IPS DF 19.7 (cell line): ENCODE data around the gene VSIR.

ENCODE experiments used
- DNase-seq: peaks from one replicate; pipeline ENCODE4 v3.0.0-alpha.2; 2013; ENCODE audit warnings: low read depth, low spot score

The VSIR gene

DNA sequence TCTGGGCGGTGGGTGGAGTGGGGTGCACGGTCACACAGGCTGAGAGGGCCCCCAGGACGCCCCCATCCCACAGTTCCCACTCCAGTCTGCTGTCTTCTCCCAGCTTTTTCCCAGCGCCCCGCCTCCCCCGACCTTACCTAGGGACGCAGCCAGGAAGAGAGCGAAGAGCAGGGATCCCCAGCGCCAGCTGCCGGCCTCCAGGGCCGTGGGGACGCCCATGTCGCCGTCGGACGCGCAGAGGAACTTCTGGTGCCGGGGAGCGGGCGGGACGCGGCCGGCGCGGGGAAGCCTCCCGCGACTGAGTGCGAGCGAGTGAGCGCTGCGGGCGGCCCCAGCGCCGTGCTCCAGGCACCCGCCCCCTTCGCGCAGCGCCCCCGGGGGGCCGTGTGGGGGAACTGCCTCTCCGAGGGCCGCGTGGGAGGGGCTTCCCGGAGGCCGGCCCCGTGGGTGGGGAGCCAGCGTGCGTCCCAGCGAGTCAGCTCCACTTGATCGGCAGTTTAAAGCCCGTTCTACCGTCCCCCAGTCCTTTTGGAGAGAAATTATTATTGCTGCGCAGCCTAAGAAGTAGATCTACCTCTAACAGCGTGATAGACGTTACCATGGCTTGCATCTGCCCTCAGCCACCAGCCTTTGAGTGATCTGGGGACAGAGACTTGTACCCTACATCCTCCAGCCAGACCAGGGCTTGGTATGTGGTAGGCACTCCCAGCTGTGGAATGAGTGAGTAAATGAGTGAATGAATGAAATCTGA, at the start of gene VSIR:
Gene VSIR (minus strand): TSS at position 300 of the 751 bp plus-strand sequence. CDS start 81 bp downstream, at position 219.
- no peak for DNase-seq

DNA sequence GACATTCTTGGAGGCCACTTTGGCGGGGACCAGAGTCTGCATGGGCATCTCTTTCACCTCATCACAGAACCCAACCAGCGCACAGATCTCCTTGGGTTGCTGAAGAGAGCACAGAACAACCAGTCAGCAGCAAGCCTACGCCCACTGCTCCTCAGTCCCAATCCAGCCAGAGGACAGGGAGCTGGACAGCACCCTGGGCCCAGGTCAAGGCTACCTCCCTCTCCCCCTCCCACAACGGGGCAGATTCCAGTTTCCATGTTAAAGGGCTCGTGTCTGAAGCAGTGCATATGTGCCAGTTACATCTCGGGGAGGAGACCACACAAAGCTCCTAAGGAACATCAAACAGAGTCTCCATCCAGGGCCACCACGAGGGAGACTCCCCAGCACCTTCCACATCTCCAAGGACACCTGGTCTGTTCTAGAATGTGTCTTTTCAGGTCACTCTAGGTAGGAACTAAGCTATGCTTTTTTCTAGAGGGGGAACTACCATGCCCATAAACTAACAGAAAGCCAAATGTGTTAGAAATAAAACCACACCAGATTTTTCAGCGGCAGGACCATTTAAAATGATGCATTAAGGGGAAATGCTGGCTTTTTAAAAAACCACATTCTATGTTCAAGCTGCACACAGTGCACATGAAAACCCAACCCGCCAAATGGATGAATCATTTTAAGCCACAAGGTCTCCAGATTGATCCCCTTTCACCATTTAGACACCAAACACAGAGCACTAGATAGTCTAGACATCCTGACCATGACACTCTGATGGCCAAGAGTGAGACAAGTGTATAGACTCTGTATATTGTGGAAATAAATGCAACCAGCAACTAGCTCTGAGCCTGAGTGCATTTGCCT, 48.8 kb upstream of the VSIR start:
- no peak for DNase-seq

DNA sequence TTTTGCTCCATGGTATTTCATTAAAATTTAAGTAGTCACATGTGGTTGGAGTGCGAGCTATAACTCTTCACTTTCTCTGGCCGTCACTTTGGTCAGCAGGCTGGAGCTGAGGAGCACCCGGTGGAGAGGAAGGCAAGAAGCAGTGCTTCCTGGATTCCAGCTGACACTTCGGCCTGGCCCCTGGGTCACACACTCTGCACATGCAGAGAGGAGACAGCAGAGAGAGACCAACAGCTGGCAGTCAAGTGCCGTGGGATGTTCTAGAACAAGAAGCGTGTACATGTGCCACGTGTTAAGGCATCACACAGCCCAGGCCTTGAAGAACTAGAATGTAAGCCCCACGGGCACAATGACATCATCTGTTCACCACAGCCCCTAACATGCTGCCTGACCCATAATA, 47.6 kb upstream of the VSIR start:
- DNase-seq = no peak

DNA sequence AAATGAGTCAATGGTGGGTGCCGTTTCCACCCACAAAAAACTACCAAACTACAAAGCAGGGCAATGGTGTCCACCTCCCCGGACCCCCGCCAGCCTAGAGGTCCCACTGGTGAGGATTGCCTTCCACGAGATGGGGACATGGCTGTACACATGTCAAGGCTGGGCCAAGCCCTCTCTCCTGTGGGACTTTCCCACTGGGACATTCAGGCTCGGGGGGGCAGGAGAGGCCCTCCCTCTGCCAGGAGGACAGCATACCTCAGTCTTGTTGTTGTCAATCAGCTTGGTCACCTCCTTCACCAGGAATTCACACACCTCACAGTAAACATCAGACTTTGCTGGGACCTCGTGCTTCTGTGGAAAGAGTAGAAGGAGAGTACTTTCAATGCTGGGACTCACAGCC, 46.7 kb upstream of the VSIR start:
- DNase-seq = no peak

DNA sequence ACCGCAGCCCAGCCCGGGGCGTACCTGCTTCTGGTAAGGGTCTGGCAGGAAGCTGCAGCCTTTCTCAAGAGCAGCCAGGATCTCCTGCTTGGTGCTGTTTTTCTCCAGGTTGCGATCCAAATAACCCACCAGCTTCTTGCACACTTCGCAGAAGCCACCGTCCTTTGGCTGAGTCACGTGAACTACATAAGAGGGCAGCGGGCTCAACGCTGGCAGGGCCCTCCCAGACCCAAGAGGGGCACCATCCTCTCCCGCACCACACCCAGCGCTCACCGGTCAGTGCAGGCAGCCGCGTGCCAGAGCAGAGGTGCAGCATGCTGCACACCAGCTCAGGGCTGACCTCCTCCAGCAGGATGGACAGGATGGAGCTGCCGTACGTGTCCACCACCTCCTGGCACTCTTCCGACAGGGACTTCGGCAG, 46.1 kb upstream of the VSIR start:
- DNase-seq = no peak

DNA sequence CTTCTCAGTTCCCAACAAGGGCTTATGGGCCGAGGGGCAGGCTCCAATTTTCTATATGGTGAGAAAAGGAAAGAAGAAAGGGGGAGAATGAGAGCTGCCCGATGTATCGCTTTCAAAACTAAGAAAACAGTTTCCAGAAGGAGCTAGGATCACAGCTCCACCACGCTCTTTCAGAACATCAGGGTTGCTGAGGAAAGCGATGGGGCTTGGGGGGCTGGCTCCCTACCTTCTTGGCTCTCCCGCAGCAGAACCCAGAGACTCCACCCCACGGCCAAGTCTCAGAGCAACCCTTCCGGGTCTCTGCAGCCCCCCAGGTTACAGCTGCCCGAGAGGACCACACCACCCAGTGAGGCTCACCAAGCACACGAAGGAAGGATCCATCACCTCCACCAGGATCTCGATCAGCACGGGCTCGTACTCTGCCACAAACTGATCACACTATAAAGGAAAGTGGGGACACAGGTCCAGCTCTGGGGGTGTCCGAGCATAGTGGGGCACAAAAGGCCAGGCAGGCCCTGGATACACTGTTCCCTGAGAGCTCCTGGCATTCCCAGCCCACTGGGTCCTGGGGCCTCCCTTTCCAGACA, 45.4 kb upstream of the VSIR start:
- DNase-seq = no peak

DNA sequence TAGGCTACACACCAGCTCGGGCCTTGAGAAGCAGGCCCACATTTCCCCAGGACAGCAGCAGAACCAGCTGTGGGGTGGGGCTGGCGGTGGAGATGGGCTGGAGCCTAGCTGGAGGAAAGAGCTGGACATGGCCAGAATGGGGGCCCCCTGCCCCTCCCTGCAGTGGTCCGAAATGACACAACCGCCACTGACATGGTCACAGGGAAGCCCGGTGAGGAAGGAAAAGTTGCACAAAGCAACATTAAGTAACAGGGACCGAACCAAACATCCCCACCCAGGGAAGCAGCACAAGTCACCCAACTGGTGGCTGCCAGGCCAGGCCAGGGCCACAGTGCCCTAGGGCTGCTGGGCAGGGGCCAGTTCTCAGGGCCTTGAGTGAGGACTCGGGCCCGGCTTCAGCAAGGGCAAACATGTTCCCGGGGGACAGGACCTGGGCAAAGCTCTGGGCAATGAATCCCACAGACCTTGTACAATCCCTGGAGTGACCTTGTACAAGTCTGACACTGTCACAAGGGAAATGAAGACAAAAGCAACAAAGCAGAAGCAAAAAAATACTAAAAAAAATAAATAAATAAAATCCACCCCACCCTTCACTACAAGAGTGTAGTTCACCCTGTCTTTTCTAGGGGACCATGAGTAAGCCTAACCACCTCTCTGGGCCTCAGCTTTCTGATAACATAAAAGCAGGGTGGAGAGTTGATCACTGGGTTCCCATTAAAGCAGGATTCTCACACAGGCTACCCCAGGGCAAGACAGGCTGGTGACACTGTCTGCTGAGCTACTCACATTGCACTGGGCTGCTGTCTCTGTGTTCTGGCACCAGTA, 44.7 kb upstream of the VSIR start:
- no peak for DNase-seq

DNA sequence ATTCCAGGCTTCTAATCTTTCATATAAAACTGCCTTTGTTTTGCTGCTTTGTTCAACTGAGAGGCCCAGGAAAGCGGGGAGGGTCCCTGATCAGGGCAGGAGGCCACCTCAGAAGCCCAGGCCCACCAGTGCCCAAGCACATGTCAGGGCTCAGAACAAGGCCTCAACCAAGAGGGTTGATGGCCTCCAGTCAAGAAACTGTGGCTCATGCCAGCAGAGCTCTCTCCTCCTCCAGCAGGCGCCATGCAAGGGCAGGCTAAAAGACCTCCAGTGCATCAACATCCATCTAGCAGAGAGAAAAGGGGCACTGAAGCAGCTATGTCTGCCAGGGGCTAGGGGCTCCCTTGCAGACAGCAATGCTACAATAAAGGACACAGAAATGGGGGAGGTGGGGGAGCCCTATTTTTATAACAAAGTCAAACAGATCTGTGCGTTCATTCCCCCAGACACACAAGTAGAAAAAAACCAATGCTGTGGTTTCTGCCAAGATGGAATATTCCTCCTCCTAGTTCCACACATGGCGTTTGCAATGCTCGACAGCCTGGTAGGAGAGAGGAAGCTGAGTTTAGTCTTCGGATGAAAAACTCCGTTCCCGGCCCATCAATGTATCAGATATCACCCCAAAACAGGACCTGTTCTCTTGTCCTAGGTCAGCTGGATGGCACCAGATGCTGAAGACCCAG, 43.8 kb upstream of the VSIR start:
- DNase-seq = no peak

DNA sequence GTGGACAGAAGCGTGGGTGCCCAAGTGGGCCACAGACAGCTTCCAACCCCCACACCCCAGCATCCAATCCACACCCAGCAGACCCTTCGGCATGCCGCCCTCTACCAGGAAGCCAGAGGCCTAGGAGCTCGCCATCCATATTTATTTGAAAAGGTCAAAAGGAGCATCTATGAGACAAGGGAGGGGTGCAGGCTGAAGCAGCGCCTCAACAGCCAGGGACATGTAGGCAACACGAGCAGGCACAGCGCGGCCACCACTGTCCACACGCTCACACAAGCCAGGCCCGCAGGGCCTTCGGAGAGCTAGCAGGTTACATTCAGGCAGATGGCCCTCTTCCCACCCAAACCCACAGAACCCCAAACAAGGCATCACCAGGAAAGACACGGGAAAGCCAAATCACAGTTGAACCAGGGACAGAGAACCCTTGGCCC, 43.1 kb upstream of the VSIR start:
- DNase-seq = no peak

DNA sequence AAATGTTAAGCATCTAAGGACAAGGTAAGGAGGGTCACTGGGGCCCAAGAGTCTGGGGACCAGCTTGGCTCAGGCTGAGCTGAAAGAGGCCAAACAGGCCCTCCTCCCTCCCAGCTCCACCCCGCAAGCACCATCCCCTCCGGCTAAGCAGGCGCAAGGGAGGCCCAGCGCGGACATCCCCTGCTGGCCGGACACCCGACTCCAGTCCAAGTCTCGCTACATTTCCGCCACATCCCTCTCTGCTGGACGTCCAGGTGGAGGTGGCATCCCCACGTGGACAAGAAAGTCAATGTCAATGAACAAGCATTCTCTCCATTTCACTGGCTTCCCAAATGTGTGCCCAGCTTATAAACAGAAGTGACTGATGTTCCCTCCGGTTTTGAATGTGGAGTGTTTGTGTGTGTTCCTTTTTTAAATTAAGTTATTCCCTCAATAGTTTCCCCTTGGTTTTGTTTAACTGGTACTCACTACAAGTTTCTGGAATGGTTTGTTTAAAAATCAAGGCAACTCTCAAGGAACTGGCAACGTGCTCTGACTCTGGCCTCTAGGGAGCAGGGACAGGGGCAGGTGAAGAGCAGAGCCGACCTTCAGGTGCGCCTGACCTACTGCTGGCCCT, 42.3 kb upstream of the VSIR start:
- no peak for DNase-seq

DNA sequence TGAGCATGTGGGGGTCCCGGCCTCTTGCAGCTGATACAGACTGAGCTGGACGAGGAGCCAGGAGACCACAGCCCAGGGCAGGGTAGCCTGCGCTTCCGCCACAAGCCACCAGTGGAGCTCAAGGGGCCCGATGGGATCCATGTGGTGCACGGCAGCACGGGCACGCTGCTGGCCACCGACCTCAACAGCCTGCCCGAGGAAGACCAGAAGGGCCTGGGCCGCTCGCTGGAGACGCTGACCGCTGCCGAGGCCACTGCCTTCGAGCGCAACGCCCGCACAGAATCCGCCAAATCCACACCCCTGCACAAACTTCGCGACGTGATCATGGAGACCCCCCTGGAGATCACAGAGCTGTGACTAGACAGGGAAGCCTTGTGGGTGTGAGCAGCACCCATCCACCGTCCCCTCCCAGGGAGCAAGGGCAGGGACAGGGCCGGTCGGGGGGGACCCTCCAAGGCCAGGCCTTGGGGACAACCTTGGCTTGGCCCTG, 41.6 kb upstream of the VSIR start:
- DNase-seq = no peak

DNA sequence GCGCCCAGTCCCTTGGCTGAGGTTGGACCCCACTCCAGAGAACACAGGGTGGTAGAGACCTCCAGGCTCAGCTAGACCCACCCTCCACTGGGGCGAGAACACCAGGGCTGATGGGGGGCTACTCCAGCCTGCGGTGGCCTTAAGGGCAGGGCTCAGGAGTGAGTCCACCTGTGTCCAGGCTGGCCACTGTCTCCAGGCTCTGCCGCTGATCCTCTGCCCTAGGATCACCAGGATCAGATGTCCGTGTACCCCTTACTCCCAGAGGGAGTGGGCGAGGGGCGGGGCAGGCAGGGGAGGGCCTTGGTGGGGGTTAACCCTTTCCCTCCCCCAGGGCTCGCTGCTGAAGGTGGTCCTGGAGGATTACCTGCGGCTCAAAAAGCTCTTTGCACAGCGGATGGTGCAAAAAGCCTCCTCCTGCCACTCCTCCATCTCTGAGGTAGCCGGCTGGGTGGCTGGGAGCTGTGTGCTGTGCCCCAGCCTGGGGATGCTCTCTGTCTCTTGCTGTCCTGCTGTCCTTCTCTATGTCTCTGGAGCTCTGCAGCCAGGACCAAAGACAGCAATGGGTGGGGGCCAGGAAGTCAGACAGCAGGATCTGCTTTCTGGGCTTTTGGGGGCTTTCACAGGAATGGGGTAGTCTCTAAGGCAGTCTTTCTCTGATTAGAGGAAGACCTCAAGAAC, 39.7 kb upstream of the VSIR start:
- no peak for DNase-seq

DNA sequence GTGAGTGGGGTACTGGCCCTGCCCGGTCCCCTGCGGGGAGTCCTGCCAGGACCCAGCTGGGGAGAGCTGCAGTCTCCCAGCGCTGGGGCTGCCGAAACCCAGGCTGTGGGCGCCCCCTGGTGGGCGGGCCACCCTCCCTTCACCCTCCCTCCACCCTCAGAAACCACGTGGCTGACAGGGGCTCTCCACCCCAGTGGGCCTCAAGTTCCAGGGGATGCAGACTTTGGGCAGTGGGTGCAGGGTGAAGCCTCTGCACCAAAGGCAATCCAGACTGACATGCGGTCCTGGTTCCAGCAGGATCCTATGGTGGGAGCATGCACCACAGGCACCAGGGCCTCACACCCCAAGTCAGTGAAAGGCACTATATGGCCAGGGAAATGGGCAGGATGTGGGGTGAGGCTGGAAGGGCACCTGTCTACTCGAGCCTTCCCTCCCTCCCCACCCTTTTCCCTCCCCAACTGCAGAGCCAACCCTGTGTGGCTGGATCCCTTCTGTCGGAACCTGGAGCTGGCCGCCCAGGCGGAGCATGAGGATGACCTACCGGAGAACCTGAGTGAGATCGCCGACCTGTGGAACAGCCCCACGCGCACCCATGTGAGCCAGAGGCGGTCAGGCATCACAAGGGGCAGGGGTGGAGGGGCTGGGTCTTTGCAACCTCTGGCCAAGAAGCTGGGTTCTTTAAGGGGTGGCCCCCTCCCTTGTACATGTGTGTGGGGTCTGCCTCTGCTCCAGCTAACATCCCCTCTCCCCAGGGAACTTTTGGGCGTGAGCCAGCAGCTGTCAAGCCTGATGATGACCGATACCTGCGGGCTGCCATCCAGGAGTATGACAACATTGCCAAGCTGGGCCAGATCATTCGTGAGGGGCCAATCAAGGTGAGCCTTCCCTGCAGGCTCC, 38.9 kb upstream of the VSIR start:
- no peak for DNase-seq

DNA sequence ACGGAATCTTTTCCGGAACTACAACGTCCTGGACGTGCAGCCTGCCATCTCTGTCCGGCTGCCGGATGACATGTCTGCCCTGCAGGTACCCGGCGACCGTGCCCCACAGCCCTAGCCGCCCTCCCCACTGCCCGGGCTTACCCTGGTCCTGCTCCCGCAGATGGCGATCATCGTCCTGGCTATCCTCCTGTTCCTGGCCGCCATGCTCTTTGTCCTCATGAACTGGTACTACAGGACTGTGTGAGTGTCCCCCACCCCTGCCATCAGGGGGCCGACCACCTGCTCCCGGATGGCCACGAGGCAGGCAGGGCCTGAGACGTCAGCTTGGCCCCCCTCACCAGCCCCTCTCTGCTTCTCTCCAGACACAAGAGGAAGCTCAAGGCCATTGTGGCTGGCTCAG, 38.0 kb upstream of the VSIR start:
- no peak for DNase-seq

DNA sequence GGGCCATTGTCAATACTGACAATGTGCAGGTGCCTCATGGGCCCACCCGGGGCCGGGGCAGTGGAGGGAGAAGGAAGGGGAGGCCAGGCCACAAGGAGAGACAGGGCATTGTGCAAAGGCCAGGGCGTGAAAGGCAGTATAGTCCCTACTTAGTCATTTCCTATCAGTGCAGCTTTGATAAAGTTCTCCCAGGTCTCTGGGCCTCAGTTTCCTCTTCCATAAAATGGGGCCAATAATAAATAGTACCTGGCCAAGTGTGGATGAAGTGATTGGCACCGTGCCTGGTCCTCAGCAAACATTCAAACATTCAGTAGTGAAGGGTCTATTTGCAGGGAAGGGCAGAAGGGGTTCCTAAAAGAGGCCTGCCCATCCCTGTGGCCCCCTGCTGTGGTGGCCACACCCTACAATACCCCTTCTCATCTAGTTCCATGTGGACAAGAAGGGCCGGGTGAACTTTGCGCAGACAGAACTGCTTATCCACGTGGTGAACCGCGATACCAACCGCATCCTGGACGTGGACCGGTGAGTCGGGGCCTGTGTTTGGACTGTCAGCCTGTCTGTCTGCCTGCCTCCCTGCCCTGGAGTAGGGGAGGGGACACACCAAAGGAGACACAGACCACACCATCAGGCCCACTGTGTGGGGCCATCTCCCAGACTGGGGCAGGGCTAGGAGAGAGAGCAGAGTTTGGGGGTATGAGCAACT, 36.9 kb upstream of the VSIR start:
- DNase-seq = no peak

DNA sequence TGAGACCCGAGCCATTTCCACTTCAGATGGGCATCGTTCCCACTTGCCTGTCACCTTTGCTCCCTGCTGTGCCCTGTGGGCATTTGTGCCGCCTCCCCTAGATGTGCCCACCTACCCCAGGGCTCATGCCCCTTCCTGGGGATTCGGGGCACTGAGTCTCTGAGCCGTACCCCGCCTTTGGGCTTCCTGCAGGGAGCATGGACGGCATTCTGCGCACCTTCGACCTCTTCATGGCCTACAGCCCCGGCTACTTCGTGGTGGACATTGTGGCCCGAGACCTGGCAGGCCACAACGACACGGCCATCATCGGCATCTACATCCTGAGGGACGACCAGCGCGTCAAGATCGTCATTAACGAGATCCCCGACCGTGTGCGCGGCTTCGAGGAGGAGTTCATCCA, 36.3 kb upstream of the VSIR start:
- no peak for DNase-seq

DNA sequence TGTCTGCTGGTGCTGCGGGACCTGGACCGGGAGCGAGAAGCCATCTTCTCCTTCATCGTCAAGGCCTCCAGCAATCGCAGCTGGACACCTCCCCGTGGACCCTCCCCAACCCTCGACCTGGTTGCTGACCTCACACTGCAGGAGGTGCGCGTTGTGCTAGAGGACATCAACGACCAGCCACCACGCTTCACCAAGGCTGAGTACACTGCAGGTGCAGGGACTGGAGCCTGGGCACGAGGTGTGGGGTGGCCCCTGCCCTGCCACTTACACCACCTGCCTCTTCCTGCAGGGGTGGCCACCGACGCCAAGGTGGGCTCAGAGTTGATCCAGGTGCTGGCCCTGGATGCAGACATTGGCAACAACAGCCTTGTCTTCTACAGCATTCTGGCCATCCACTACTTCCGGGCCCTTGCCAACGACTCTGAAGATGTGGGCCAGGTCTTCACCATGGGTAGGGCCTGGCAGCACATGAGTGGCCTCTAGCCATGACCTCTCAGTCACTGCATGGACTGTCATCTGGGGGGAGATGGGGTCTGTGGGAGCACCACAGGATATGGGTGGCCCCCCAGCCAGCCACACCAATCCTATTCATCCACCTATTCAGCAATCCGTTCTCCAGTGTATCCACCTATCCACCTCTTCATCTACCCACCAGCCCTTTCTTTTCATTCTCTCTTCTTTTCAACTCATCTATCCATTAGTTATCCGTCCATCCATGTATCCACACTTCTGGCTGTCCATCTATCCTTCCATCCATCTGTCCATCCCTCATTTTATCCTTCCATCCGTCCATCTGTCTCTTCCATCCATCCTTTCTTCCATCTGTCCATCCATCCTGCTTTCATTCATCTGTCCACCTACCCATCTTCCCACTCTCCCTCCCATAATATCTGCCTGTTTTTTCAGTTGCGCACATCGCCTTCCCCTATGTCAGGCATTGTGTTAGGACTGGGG, 34.5 kb upstream of the VSIR start:
- no peak for DNase-seq
